Vagina (tissue), 2 donors: Measurements from ENCODE around the gene YAF2. TPM values are rescaled to one million over a fixed set of nuclear protein-coding genes. Genes with fewer than 3 reads are reported as not detected.

Experiments used
- DNase-seq, 2 donors: peaks; one replicate each; pipeline ENCODE4 v3.0.0-alpha.2; 2017; ENCODE audit errors: extremely low spot score in 2 of 2
- H3K27ac ChIP-seq: fragments of 200-600 bp; sonication (generic); one replicate; pipeline ENCODE4 v1.5.1; 2019
- H3K27me3 ChIP-seq: fragments of 200-600 bp; sonication (generic); one replicate; pipeline ENCODE4 v1.5.1; 2019
- H3K36me3 ChIP-seq, 2 donors: fragments of 200-600 bp; sonication (generic); one replicate each; pipeline ENCODE4 v1.5.1; 2017 to 2019
- H3K4me1 ChIP-seq: fragments of 200-600 bp; sonication (generic); one replicate; pipeline ENCODE4 v1.5.1; 2019
- H3K4me3 ChIP-seq, 2 donors: fragments of 200-600 bp; sonication (generic); 1 replicate in 1 of 2; 2 replicates in 1 of 2; pipeline ENCODE4 v1.5.1; 2016 to 2019
- H3K9me3 ChIP-seq: fragments of 200-600 bp; sonication (generic); one replicate; pipeline ENCODE4 v1.5.1; 2019
- POLR2A ChIP-seq, 2 donors: fragments of 450-650 bp; IDR thresholded peaks; one replicate each; pipeline ENCODE4 v1.6.1; 2017; ENCODE audit warnings: antibody characterized with exemption in 2 of 2, mild to moderate bottlenecking in 2 of 2, moderate library complexity in 2 of 2
- POLR2AphosphoS5 ChIP-seq, 2 donors: sonication (generic); formaldehyde crosslinking; IDR thresholded peaks; one replicate each; pipeline ENCODE4 v1.9.0; 2017; ENCODE audit warnings: antibody characterized with exemption in 2 of 2, mild to moderate bottlenecking in 2 of 2, low read depth in 1 of 2; ENCODE audit not compliant: insufficient read depth in 1 of 2
- intact Hi-C: fragments of 100-400 bp; cut with DNase I; formaldehyde crosslinking; loops from one replicate; pipeline ENCODE4 v1.15.1; 2023
- total RNA-seq: library from RNA; depleted of rRNA; stranded (reverse); fragments of >200 nt; gene quantifications from one replicate; pipeline ENCODE4 v1.2.3, GENCODE V29; 2016
- TF ChIP-seq, protein P1 (sequence below), 3 experiments: fragments of 450-650 bp in 2 of 3; fragments of 200-600 bp in 1 of 3; sonication (generic) in 1 of 3; IDR thresholded peaks; one replicate each; pipeline ENCODE4 v1.5.1; 2017 to 2019; ENCODE audit warnings: antibody characterized with exemption in 3 of 3, mild to moderate bottlenecking in 2 of 3, moderate library complexity in 2 of 3

Gene YAF2
- total RNA-seq, 1 donor from 2014 or later, result 23.1 TPM

DNA sequence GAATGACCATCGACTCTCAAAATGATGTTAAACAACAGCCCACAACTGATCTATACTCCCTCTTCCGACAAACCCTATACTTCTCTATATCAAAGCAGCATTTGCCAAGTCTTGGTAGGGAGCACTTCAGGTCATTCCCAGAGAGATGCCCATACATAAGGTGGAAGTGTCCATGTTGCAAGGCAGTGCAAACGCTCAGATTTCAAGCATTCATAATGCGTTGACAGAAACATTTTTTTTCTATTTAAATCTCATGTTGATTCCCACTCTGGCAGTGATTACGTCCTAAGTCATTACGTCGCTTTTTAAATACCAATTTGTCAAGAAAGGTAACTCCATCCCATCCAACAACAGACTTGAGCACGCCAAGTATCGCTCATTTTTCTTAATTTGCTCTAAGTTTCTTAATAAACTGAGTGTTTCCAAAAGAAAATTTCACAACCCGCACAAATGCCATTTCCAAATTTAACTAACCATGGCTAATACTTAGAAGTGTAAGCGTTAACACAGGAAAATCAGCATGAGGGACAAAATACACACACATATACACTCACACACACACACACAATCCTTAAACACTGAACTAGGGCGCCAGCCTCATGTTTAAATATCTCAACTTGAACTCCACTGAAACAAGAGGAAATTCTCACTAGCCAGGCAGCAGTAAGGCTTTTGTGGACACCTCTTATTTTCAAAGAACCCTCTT, 94.4 kb downstream of the YAF2 start:
- peak overlapping the region; percentile 55 to 94 for H3K4me3 ChIP-seq
- intact Hi-C loops, result loop anchor here (10.0 kb wide), 1 partner anchor 91 kb away; the partner anchor contains the start of gene YAF2
- no peaks in the 10 kb centered on the region for H3K36me3 ChIP-seq
- peak overlapping the region; percentile 75 for H3K27ac ChIP-seq
- TF ChIP-seq POLR2A (IDR thresholded peaks at IDR 0.05), result no peak
- TF ChIP-seq, protein P1, sequence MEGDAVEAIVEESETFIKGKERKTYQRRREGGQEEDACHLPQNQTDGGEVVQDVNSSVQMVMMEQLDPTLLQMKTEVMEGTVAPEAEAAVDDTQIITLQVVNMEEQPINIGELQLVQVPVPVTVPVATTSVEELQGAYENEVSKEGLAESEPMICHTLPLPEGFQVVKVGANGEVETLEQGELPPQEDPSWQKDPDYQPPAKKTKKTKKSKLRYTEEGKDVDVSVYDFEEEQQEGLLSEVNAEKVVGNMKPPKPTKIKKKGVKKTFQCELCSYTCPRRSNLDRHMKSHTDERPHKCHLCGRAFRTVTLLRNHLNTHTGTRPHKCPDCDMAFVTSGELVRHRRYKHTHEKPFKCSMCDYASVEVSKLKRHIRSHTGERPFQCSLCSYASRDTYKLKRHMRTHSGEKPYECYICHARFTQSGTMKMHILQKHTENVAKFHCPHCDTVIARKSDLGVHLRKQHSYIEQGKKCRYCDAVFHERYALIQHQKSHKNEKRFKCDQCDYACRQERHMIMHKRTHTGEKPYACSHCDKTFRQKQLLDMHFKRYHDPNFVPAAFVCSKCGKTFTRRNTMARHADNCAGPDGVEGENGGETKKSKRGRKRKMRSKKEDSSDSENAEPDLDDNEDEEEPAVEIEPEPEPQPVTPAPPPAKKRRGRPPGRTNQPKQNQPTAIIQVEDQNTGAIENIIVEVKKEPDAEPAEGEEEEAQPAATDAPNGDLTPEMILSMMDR (IDR thresholded peaks at IDR 0.05), result no peak
- no peak for TF ChIP-seq POLR2AphosphoS5 (IDR thresholded peaks at IDR 0.05; ENCODE audit: insufficient read depth in 1 of 2, low read depth in 1 of 2)
- H3K9me3 ChIP-seq, result no peaks in the 10 kb centered on the region
- peaks cover 23% of the 10 kb centered on the region for H3K4me1 ChIP-seq
- H3K27me3 ChIP-seq, result no peaks in the 10 kb centered on the region
- DNase-seq, result no peak

- Histone ChIP-seq H3K4me3 (no peak overlapping the region), H3K9me3 (no peaks in the 10 kb centered on the region), H3K36me3 (no peaks in the 10 kb centered on the region), H3K27me3 (no peaks in the 10 kb centered on the region), H3K27ac (no peak overlapping the region), H3K4me1 (peaks cover 23% of the 10 kb centered on the region)
- TF ChIP-seq POLR2AphosphoS5 (IDR thresholded peaks at IDR 0.05; ENCODE audit: insufficient read depth in 1 of 2, low read depth in 1 of 2), result no peak
- DNase-seq, result no peak
- intact Hi-C loops, result loop anchor here (10.0 kb wide), 1 partner anchor 93 kb away; the partner anchor contains the start of gene YAF2
Measured at GRCh38 chr12:42141981-42142606, 96.0 kb downstream of the YAF2 start.

GRCh38 chr12:42140901-42141300, 97.1 kb downstream of the YAF2 start:
- DNase-seq, result no peak
- H3K4me3 ChIP-seq, result no peak overlapping the region
- H3K27me3 ChIP-seq, result no peaks in the 10 kb centered on the region
- H3K36me3 ChIP-seq, result no peaks in the 10 kb centered on the region
- intact Hi-C loops, result loop anchor here (10.0 kb wide), 1 partner anchor 94 kb away; the partner anchor contains the start of gene YAF2
- TF ChIP-seq, protein P1 (IDR thresholded peaks at IDR 0.05), result no peak
- TF ChIP-seq POLR2AphosphoS5 (IDR thresholded peaks at IDR 0.05; ENCODE audit: insufficient read depth in 1 of 2, low read depth in 1 of 2), result no peak
- no peak for TF ChIP-seq POLR2A (IDR thresholded peaks at IDR 0.05)
- no peak overlapping the region for H3K27ac ChIP-seq
- H3K9me3 ChIP-seq, result no peaks in the 10 kb centered on the region
- H3K4me1 ChIP-seq, result peaks cover 23% of the 10 kb centered on the region

DNA sequence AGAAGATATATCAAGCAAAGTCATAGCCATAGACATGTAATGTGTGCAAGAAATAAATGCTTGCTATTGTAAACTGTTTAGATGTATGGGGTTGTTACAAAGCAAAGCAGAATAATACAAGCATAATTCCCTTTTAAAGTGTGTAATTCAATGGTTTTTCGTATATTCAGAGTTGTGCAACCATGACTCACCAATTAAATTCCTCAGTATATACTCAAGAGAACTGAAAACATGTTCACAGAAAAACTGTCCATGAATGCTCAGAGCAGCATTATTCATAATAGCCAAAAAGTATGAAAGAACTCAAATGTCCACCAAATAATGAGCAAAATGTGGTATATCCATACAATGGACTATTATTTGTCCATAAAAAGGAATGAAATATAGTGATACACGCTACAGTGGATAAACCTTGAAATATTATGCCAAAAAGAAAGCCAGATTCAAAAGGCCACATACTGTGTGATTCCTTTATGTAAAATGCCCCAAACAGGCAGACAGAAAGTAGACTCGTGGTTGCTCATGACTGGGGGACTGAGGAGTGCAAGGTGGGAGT, 102.7 kb downstream of the YAF2 start:
- H3K27me3 ChIP-seq, result no peaks in the 10 kb centered on the region
- no peak overlapping the region for H3K27ac ChIP-seq
- peaks cover 15% of the 10 kb centered on the region for H3K4me1 ChIP-seq
- intact Hi-C loops, result no loop called here
- H3K36me3 ChIP-seq, result no peaks in the 10 kb centered on the region
- no peaks in the 10 kb centered on the region for H3K9me3 ChIP-seq
- H3K4me3 ChIP-seq, result no peak overlapping the region
- TF ChIP-seq, protein P1 (IDR thresholded peaks at IDR 0.05), result no peak
- peak in 1 of 2 donors; percentile 33 for TF ChIP-seq POLR2AphosphoS5 (IDR thresholded peaks at IDR 0.05; ENCODE audit: insufficient read depth in 1 of 2, low read depth in 1 of 2)
- DNase-seq, result no peak

DNA sequence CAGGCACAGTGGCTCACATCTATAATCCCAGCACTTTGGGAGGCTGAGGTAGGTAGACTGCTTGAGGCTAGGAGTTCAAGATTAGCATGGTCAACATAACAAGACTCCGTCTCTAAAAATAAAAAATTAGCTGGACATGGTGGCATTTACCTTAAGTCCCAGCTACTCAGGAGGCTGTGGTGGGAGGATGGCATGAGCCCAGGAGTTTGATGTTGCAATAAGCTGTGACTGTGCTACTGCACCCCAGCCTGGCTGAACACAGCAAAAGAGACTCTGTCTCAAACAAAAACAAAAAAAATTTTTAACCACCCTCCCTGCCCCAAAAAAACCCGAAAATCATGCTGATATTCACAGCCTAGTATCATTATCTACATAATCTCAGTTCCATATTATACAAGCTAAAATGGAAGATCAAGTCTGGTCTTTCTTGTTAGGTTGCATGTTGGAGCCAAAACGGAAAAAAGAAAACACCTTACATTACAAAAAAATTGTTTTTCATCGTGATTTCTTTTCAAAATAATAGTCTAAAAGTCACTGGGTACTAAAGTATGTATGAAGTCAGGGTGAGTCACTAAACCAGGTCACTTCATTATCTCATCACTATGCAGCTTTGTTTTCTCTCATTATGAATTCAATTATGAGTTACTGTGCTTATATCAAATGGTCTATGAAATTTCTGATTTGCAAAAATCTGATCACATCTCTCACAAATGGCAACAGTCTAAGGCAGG, 107.2 kb downstream of the YAF2 start:
- H3K27ac ChIP-seq, result no peak overlapping the region
- intact Hi-C loops, result no loop called here
- peaks cover 21% of the 10 kb centered on the region for H3K4me1 ChIP-seq
- H3K9me3 ChIP-seq, result no peaks in the 10 kb centered on the region
- no peak for DNase-seq
- no peaks in the 10 kb centered on the region for H3K36me3 ChIP-seq
- H3K4me3 ChIP-seq, result no peak overlapping the region
- no peaks in the 10 kb centered on the region for H3K27me3 ChIP-seq
- peak in 1 of 2 donors; percentile 10 for TF ChIP-seq POLR2AphosphoS5 (IDR thresholded peaks at IDR 0.05; ENCODE audit: insufficient read depth in 1 of 2, low read depth in 1 of 2)
- TF ChIP-seq, protein P1 (IDR thresholded peaks at IDR 0.05), result no peak
